GM19193 (cell line): ENCODE data around the gene ILKAP.

ENCODE experiments used
- POLR2A ChIP-seq: IDR thresholded peaks from 4 replicates; pipeline ENCODE4 v1.6.1; 2011; ENCODE audit not compliant: insufficient read depth, insufficient read length; ENCODE audit errors: extremely low read depth

The ILKAP gene

GRCh38 chr2:238143239-238143951 lies 60.1 kb downstream of the ILKAP start:
- no peak for TF ChIP-seq POLR2A

DNA sequence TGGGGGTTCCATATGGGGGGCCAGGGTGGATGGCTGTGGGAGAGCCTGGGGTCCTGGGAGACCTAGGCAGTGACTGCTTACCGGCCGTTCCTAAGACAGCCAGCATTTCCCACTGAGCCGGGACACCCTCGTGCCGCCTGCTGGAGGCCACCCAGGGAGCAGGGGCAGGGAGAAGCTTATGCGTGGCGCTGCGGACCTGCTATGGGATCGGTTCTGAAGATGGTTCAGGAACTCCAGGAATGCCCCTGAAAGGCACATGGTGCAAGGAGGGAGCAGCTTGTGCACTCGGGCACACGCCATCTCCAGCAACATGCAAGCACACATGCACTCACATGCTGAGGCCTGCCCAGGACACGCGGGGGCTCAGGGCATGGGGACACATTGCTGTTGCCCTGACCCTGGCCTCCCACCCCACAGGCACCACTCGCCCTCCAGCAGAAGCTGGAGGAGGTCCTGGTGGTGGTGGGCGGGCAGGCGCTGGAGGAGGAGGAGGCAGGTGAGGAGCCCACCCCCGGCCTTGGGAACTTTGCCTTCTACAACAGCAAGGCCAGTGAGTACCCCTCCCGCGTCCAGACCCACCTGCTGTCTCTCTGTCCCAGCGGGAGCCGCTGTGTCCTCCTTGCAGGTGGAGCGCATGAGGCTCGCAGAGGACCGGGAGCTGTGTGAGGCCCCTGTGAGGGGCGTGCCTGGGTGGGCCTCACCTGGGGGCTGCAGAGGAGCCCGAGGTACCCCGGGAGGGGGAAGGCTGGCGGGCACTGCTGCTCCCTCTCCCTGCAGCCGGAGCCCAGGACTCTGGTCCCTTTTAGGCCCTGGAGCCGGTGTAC lies 60.9 kb downstream of the ILKAP start:
- TF ChIP-seq POLR2A: no peak

DNA sequence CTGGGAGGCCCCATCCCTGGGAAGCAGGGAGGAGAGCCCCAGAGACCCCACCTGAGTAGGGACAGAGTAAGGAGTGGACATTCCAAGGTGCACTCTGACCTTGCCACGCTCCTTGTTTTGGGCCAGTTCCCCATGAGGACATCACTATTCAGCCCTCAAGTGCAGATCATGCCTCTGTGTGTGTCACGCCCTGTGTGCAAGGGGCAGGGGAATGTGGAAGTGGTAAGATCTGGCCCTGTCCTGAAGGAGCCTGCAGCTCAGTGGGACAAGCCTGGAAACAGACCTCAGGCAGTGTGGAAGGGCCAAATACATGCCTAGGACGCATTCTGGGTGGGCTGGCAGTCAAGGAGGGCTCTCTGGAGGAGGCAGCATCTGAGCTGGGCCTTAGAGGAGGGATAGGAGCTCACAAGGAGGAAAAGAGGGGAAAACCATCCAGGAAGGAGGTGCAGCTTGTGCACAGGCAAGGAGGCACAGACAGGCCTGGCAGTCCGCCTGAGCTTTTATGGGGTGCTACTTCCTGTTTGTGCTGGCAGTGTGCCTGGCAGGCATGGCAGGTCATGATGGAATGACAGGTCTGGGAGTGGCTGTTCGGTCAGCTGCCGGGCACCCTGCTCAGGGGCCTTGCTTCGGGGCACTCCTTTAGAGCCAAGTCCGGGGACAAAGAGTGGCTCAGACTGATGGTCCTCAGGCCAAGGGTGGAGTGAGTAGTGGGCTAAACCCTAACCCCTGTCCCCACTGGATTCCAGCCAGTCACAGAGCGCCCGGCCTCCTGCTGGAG lies 61.8 kb downstream of the ILKAP start:
- no peak for TF ChIP-seq POLR2A

- no peak for TF ChIP-seq POLR2A
Measured at GRCh38 chr2:238140721-238141540, 62.6 kb downstream of the ILKAP start.

GRCh38 chr2:238140040-238140439 lies 63.5 kb downstream of the ILKAP start:
- TF ChIP-seq POLR2A: no peak

- no peak for TF ChIP-seq POLR2A
Measured at GRCh38 chr2:238139196-238140039, 64.1 kb downstream of the ILKAP start.

GRCh38 chr2:238138331-238139195 lies 64.9 kb downstream of the ILKAP start, which contains the start of gene KLHL30:
KLHL30 (plus strand) TSS chr2:238138668; CDS start chr2:238140755, 2,087 bp downstream.
- TF ChIP-seq POLR2A: no peak

DNA sequence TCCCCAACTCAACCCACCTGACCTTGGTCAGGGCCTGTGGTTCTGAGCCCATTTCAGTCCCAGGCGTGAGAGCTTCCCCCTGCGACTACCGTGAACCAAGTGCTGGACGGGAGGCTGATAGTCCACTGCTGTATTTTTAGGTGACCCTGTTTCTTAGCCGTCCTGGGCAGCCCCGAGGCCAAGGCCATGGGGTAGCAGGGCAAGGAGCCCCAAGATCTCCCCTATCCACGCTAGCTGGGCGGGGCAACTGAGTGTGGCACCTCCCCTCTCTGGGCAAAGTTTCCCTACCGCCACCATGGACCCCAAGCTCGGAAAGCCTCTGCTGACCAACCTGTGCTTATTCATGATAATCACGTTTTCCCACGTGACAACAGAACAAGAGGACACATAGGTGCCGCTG lies 65.6 kb downstream of the ILKAP start:
- TF ChIP-seq POLR2A: no peak

DNA sequence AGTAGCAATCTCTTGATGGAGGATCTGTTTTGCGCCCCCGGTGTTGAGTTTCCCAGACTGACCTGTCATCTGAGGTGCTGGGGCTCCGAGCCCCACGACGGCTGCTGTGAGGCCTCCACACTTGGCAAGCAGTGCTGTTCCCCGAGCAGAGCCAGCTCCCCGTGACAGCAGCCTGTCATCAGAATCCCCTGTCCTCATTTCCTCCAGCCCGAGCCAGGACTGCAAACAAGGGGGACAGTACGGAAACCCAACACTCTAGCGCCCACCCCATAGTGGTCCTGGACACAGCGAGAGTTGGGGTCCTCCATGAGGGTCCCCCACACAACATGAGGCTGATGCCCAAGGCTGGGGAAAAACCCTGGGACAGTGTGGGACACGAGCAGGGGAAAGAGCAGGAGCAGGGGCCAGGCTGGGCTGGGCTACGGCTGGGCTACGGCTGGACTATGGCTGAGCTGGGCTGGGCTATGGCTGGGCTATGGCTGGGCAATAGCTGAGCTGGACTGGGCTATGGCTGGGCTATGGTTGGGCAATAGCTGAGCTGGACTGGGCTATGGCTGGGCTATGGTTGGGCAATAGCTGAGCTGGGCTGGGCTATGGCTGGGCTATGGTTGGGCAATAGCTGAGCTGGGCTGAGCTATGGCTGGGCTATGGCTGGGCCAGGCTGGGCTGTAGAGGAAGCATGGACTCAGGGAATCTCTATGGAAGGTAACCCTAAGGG lies 66.5 kb downstream of the ILKAP start:
- TF ChIP-seq POLR2A: no peak

DNA sequence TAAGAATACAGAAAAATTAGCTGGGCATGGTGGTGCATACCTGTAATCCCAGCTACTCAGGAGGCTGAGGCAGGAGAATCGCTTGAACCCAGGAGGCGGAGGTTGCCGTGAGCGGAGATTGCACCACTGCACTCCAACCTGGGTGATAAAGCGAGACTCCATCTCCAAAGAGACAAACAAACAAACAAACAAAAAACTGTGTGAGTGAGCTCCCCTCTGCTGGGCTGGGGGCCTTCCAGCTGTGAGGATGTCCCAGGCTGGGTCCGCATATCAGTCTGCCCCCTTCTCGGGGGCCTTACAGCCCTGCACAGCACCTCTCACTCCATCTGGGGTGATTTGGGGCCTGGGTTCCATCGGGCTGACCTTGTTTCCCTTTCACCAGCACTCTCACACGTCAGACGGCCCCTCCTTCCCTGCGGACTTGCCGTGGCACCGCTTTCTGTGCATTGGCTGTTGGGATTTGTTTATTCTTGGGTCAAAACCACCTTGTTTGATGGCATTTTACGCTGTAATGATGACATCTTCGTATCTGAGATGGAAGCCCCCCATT lies 67.8 kb downstream of the ILKAP start:
- TF ChIP-seq POLR2A: no peak

DNA sequence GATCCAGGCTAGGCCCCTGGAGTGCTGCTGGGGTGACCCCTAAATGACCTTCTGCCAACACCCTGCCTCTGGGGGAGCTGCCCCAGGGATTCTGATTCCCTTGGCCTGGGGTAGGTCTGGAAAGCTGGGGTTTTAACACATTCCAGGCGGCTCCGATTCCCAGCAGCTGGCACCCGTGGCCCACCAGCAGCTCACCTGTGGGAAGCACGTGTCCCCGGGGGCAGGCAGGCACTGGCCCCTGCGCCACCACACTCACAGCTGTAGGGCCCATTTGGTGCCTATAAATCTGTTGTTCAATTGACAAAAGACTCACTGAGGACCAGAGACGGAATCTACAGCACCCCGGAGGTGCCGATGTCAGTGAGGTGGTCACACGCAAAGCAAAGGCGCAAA lies 69.1 kb downstream of the ILKAP start:
- TF ChIP-seq POLR2A: no peak
